Amniotic epithelial cell (primary cell): ENCODE data around the gene RRAS2.
"Not testable (repeated sequence)": the region's sequence is repeated elsewhere in the genome, so short reads cannot be mapped to it uniquely, and the experiment has no call there.

Source experiments
- DNase-seq: peaks from one replicate; pipeline ENCODE4 v3.0.0-alpha.2; 2010; ENCODE audit warnings: low read depth

Gene RRAS2

DNA sequence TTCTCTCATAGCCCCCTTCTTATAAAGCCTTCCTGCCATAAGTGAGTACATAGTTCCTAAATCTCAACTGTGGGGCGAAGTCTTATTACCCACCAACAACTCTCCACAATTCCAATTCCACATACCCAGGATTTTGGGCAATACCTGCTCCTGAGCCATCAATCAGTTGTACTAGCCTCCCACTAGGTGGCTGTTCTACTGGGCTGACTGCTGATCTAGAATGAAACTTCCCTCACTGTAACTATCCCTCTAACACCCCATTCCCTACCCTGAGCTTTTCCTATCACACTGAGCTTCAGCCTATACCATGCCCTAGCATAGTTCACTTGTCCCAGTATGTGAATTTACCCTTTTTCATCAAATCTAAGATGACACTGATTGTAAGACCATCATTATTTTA lies 52.5 kb downstream of the RRAS2 start:
- no peak for DNase-seq

DNA sequence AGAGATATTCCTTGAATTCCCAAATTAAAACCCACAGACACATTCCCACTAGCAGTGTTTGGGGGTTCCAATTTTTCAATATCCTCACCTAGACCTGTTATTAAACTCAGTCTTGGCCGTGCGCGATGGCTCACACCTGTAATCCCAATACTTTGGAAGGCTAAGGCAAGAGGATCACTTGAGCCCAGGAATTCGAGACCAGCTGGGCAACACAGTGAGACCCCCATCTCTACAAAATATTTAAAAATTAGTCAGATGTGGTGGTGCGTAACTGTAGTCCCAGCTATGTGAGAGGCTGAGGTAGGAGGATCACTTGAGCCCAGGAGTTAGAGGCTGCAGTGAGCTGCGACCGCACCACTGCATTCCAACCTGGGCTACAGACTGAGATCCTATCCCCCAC lies 53.3 kb downstream of the RRAS2 start:
- no peak for DNase-seq

DNA sequence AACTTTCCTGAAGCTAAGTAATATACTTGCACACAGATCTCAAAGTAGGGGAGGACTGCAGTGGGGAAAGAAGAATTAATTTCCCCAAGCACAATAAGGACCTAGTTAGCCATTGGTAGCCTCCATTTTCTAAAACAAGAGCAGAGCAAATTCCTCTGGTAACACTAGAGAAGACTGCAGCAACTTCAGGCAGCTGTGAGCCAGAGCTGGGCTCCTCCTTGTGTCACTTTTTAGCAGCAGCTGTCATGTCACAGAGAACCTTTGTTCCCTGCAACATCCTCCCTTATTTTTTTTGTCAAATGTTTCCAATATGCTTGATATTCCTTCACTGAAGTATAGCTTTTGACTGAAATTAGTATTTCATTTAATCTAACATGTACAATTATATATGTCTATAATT lies 54.4 kb downstream of the RRAS2 start:
- DNase-seq: no peak

DNA sequence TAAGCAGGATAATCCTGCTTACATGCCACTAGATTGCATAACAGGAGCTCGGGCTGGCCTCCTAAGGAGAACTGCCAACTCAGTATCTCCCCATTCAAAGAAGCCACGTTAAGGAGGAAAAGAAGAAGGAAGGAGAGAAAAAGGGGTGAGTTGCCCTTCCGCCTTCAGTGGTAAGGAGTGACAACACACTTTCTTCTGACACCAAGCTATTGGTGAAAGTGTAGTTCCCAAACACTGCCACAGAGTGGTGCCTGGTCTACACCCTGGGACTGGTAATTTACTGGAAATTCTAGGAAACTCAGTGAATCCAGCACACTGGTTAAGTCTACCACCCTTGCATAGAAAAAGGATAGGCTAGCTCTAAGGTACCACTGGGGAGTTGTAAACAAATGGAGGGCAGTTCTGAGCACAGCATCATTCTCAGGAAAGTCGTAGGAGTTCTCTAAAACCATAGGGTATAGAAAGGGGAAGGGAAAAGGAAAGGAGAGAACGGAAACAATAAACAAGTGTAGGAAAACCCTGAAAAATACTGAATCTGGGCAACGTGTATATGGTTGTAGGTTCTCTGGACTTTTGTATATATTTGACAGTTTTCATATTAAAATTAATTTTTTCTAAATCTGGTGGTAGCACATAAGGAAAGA lies 58.2 kb downstream of the RRAS2 start:
- DNase-seq: peak; percentile 81

DNA sequence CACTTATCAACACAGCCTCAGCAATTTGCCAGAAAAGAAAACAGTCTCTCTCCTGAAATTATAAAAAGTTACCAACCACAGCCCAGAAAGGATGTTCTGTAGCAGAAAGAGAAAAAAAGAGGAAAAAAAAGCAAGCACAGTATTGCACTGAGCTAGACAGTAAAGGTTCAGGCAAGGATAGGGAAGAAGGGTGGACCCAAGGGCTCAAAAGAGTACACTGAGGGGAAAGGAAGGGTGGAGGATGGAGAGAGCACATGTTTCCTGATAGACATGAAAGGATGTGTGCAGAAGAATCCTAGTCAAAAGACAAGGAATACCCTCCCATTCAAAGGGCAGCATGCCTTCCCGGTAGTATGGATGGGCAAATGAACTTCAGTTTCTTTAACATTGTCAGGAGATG lies 59.1 kb downstream of the RRAS2 start:
- no peak for DNase-seq

DNA sequence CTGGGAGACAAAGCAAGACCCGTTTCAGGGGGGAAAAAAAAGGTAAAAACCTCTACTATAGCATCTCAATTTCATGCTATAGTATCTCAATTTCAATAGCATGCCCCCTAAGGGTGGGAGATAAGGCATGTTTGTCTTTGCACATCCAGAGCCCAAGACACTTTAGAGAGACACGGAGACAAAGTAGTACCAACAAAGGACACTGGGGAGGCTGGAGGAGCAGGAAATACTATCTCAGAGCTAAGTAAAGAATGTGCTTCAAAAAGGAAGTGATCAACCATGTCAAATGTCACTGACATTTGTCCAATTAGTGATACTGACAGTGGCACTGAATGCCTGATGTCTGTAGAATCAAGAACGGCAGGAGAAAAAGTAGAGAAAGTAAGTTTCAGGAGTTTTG lies 68.6 kb downstream of the RRAS2 start:
- DNase-seq: no peak

DNA sequence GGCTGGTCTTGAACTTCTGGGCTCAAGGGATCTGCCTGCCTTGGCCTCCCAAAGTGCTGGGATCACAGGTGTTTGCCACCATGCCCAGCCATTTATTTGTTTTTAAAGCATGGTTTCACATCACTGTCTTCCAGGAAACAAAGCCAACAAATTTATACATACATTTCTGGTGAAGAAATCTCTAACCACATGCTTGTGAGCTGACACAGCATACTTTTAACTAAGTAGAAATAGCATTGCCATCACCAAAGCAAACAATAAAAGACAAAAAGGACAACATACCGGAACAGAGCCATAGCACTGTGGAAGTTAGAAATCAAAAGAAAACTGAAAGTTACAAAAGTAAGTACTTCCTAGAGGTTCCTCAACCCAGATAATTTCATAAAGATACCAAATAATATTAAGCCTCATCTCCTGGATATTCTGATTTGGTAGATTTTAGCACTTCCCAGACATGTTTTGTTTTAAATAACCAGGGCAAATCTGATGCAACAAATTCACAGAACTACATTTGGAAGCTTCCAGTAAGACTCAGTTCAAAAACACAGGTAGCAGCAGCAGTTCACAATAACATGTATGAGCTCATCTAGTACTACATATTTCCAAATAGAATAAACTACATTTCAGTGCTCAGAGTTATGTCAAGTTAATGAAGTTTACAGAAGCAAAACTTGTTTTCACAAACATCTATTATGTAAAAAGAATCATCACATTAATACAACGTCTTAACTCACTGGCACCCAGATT lies 70.6 kb downstream of the RRAS2 start:
- peak; percentile 77 for DNase-seq

DNA sequence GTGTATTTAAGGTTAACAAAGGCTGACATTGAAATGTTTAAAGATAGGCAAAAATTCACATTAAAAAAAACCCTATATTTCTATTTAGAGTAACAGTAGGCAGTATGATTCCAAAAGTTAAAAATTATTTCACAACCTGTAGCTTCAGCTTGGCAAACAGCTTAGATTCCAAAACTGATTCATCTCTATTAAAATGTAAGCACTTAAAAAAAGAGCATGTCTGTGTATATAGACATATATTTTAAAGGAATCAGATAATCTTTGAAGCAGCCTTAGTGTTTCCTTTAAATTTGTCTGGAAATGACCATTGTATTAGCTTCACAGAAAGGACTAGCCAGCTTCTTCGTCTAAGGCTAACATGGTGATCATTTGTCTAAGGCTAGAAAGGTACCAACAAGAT lies 80.1 kb downstream of the RRAS2 start:
- DNase-seq: not testable (repeated sequence)

DNA sequence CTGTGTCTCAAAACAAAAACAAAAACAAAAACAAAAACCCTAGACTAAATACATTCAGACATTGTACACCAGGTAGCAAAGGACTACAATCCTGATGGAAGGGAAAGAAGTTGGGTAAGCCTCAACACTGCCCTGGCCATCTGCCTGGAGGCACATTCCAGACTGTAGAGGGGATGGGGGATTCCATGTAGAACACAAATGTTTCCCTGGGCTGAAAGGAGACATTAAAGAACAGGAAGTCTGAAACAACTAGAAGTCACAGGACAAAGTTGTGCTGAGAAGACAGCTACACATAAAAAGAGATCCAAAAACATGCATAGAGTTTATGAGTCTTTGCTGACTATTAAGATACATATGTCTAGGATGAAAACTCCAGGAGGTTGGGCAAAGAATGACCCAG lies 83.9 kb downstream of the RRAS2 start:
- peak; percentile 12 for DNase-seq

DNA sequence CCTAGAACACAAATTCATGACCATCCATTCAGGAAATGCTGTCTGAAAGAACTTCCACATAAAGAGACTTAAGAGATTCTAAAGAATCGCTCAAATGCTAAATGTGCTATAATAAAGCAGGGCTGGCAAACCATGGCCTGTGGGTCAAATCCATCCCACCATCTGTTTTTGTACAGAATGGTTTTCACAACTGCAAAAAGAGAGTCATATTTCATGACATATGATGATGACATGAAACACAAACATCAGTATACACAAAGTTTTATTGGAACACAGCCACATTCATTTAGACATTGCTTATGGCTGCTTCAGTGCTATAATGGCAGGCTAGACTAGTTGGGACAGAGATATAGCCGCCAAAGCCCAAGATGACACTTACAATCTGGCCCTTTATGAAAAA lies 85.1 kb downstream of the RRAS2 start:
- DNase-seq: no peak

DNA sequence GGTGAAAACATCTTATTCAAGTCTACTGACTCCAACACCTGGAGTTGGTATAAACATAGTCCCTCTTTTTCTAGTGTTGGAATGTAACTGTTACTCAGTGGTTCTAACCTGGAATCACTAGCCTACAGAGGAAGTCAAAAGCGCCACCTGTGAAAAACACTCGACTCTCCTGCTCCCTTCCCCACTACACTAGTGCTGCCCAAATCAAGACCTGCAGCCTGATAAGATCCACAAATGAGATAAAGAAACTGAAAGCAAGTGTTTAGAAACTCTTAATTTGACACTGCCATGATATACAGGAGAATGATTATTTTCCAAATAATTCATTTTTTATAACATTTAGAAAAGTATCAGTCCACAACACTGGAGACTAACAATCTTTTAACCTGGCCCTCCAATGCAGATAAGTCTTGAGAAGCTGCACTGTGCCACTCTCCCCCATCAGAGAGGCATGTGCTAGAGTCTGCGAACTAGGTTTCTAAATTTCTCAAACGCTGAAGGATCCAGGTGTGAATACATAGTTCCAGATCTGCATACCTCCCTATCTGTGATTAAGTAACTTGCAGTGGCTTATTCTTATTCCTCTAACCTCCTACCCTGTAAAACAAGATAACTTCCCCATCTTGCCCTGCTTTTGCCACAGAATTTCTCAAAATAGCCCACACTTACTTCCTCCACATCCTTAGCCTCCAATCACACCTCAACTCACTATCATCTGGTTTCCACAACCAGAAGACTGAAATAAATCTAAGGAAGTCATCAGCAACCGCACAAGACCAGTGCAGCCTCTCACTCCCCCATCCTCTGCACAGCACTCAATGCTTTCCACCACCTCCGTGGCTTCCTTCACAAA lies 88.1 kb downstream of the RRAS2 start:
- DNase-seq: peak; percentile 70

DNA sequence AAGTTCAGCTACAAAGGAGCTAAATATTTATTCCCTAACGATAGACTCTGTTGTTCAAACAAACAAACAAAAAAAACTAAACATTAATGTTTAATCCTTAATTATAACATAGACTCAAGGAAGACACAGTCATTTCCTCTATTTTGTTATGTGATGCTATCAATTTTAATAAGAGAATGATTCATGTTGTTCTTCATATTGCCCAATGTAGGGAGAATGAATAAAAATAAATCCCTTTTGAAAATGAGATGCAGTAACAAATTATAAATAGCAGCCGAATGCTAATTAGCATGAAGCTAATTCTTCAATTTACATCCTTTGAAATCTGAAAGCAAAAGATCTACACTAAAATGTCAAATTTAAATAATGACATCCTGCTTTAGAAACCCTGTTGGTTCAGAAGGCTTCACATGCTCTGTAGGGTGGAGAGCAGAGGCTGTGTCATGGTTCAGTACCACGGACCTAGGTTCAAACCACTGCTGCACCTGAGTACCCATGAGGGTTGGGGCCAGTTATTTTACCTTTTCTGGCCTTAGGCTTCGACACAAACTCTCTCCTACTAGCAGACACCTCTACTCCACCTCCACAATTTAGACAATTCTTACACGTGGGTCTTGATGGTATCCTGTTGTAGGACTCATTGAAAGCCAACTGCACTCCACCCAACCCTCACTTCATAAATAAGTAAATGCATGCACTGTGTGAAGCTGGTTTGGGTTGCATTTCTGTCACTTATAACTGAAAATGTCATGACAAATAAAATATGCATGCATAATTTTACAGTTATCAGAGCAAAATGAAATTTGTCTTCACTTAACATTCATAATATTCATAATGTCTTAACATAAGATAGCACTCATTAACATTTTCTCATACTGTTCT lies 89.0 kb downstream of the RRAS2 start:
- DNase-seq: no peak

DNA sequence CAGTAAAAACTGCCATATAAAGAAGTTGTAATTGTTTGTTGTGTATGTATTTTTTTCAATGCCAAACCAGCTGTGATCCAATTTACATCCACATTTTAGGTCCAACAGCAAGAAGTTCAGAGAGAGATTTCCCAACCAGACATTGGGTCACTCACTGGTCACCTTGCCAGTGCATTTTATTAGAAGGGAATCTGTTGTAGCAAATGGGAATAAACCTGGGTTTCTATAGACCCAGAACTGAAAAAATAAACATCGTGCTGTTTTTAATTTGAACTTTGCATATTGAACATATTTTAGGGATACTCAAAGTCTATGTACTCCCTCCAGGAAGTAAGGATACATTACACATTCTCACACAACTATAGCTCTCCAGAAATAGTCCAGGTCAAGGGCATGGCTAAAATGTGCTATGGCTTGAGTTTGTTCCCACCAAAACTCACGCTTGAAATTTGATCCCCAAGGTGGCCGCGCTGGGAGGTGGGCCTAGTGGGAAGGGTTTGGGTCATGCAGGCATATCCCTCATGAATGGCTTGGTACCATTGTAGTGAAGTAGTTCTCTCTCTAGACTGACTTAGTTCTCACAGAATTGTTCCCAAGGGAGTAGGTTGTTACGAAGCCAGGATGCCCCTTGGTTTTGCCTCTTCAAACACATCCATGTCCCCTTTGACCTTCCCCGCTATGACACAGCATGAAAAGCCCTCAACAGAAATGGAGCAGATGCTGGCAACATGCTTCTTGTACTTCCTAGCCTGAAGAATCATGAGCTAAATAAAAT lies 90.9 kb downstream of the RRAS2 start:
- DNase-seq: no peak

DNA sequence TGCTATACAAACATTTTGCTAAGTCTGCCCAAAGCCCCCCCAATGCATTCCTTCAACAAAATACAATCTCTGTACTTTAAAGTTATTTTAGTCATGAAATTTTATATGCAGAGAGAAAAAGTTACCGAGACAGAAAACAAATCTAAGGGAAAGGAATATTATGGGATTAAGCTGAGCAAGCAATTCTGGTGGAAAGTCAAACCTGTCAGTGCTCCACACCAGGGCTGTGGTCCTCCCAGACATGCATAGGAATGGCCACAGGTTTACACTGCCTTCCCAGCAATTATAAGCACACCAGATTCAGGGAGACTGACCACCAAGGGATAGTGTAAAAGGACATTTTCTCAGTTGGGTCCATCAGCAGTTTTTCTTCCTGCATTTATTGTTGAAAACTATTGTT lies 92.4 kb downstream of the RRAS2 start:
- DNase-seq: no peak

DNA sequence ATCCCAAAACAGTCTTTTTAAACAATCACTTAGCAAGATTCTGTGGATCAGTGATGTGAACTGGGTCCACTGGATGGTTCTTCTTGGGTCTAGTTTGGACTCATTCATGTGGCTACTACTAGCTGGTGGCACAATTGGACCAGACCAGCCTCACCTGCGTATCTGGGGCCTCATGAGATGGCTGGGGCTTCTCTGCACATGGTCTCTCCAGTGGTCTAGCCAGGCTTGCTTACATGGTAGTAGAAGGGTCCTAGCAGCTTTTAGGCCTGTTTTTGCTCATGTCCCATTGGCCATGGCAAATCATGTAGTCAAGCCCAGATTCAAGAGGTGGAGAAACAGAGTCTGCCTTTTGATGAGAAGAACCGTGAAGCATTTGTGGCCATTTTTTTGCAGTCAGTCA lies 94.0 kb downstream of the RRAS2 start:
- no peak for DNase-seq

DNA sequence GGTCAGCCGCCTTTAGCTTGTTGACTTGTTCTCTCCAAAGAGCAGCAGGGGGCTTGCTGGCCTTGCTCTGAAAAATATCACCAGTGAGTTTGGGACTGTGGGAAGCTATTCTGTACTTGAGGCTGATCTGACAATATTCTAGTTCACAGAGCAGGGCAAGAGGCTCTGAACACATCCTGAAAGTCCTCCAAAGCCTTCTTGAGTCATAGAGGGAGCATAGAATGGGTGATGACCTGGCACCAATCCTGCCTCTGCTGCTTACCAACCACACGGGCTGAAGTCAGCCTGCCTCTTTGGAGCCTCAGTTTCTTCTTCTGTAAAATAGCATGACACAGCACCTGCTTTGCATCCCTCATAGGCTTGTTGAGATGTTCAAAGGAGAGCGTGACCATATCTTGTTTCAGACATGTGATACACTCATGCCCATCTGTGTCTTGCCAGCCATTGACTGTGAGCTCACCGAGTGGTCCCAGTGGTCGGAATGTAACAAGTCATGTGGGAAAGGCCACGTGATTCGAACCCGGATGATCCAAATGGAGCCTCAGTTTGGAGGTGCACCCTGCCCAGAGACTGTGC lies 96.6 kb downstream of the RRAS2 start:
- no peak for DNase-seq

DNA sequence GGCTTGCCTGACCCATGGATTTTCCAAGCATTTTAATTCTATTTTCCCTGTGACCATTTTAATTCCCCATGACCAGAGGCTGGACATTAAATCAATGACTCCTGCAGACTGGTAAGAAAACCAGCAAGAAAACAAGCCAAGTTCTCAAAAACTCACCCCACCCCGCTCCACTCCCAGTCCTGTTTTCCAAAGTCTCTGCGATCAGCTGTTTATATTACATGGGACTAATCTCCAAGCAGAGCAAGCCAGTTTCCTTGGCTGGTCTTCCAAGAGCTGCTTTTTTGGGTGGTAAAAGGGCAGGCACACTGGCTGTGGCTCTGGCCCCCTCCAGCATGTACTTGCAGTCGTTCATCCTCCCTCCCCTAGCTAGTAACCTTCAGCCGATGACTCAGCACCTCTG lies 97.9 kb downstream of the RRAS2 start:
- DNase-seq: no peak

DNA sequence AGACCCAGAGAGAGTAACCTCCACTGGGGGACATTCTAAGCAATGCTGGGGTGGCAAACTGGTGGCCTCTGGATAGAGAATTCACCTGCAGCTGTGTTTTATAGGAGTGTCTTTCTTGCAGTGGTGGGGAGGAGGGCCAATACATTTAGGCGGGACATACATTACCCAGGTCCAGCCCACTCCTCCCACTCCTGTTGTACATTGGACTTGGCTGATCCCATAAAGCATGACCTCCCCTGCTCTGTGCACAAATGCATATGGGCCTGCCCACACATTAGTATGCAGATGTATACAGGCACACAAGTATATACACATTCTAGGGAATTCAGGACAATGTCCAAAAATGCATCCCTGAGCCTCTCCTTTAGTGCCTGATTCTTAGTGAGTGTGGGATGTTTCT lies 99.1 kb downstream of the RRAS2 start:
- no peak for DNase-seq

DNA sequence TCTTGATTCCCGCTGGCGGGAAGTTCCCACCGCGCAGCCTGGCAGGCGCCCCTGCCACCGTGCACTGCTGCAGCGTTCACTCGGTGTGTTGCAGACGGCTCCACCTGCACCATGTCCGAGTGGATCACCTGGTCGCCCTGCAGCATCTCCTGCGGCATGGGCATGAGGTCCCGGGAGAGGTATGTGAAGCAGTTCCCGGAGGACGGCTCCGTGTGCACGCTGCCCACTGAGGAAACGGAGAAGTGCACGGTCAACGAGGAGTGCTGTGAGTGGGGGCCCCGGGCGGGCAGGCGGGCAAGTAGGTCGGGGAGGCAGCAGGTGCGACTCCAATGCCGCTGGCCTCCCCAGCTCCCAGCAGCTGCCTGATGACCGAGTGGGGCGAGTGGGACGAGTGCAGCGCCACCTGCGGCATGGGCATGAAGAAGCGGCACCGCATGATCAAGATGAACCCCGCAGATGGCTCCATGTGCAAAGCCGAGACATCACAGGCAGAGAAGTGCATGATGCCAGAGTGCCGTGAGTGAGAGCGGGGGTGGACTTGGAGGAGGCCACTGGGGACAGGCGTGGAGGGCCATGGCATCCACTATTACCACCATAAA lies 99.7 kb downstream of the RRAS2 start:
- no peak for DNase-seq

DNA sequence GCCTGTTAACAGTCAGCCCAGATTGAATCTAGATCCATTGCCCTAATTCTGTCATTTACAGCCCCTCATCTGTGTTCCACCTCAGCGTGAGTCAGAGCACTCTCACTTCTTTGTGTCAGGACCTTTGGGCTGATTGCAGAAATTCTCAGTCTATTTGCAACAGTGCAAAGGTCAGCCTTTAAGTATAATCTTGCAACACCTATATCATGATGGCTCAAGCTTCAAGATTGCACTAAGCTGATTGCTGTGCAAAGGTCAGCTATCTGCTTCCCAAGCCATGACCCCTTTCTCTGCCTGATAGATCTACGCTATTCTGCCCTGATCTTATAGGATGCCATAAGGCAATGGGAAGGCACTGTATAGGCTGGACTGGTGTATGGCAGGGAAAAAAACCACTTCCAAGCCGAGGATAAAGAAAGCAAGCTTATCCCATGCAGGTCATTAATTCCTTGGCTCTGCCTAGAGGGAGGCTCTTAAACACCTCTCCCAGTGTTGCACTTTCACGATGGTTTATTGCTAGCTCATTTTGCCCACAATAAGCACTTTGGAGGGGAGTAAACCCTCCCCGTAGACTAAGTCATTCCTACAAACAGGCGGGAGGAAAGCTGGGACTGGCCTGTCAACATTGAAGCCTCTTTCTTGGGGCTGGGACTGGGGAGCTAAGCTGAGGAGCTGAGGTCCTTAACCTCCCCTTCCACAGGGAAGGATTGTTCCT lies 100.6 kb downstream of the RRAS2 start:
- peak; percentile 89 for DNase-seq
